ENCODE measurements around the gene HNRNPL.
"Not testable (repeated sequence)": the region's sequence is repeated elsewhere in the genome, so short reads cannot be mapped to it uniquely, and the experiment has no call there.

Gene HNRNPL

GRCh38 chr19:38821230-38821825 is 28.5 kb downstream of the HNRNPL start:
- not testable (repeated sequence) for DNase-seq

- DNase-seq: no peak
Observed at GRCh38 chr19:38819231-38819920, 30.4 kb downstream of the HNRNPL start.

GRCh38 chr19:38817081-38817480 is 32.7 kb downstream of the HNRNPL start:
- no peak for DNase-seq

GRCh38 chr19:38816131-38816750 is 33.5 kb downstream of the HNRNPL start:
- no peak for DNase-seq

GRCh38 chr19:38815059-38816001 is 34.5 kb downstream of the HNRNPL start:
- no peak for DNase-seq

- DNase-seq: not testable (repeated sequence)
Observed at GRCh38 chr19:38813932-38814331, 35.9 kb downstream of the HNRNPL start.

- no peak for DNase-seq
Observed at GRCh38 chr19:38813323-38813722, 36.5 kb downstream of the HNRNPL start.

GRCh38 chr19:38812841-38813320 is 36.9 kb downstream of the HNRNPL start, which contains the start of gene LGALS4:
Gene LGALS4 (minus strand): TSS chr19:38812945. CDS start chr19:38812886, 59 bp downstream.
- DNase-seq: no peak

- no peak for DNase-seq
Observed at GRCh38 chr19:38812009-38812840, 37.6 kb downstream of the HNRNPL start.

GRCh38 chr19:38809592-38810252 is 40.1 kb downstream of the HNRNPL start:
- no peak for DNase-seq

GRCh38 chr19:38808741-38809140 is 41.0 kb downstream of the HNRNPL start:
- DNase-seq: no peak

- not testable (repeated sequence) for DNase-seq
Observed at GRCh38 chr19:38807374-38808098, 42.2 kb downstream of the HNRNPL start.

- DNase-seq: no peak
Observed at GRCh38 chr19:38806371-38806770, 43.4 kb downstream of the HNRNPL start.

GRCh38 chr19:38805180-38805579 is 44.6 kb downstream of the HNRNPL start:
- DNase-seq: no peak

GRCh38 chr19:38803543-38803942 is 46.2 kb downstream of the HNRNPL start:
- no peak for DNase-seq

- no peak for DNase-seq
Observed at GRCh38 chr19:38801359-38802095, 48.3 kb downstream of the HNRNPL start.

- no peak for DNase-seq
Observed at GRCh38 chr19:38800577-38801347, 49.0 kb downstream of the HNRNPL start.

GRCh38 chr19:38799104-38799503 is 50.7 kb downstream of the HNRNPL start:
- DNase-seq: no peak

GRCh38 chr19:38797781-38798180 is 52.0 kb downstream of the HNRNPL start:
- not testable (repeated sequence) for DNase-seq

Data from cortex of kidney (tissue), 1 donor.